Right lobe of liver (tissue), 4 donors: ENCODE results near the gene AZGP1.

Source experiments
- POLR2A ChIP-seq: fragments of 450-650 bp; IDR thresholded peaks from one replicate; pipeline ENCODE4 v1.6.1; 2017; ENCODE audit warnings: antibody characterized with exemption, mild to moderate bottlenecking
- TF ChIP-seq, protein P1 (sequence below), 4 donors: fragments of 200-600 bp in 3 of 4; fragments of 450-650 bp in 1 of 4; IDR thresholded peaks; one replicate each; pipeline versions ENCODE4 v1.5.1 to v1.8.0; 2016 to 2022; ENCODE audit warnings: antibody characterized with exemption in 4 of 4, mild to moderate bottlenecking in 2 of 4
- donor health status: DM: no; HTN: no; CAD: no.
- donor health status: DM: no; HTN: no; CAD: no.
- donor health status: DM: no; HTN: yes; CAD: no.

DNA sequence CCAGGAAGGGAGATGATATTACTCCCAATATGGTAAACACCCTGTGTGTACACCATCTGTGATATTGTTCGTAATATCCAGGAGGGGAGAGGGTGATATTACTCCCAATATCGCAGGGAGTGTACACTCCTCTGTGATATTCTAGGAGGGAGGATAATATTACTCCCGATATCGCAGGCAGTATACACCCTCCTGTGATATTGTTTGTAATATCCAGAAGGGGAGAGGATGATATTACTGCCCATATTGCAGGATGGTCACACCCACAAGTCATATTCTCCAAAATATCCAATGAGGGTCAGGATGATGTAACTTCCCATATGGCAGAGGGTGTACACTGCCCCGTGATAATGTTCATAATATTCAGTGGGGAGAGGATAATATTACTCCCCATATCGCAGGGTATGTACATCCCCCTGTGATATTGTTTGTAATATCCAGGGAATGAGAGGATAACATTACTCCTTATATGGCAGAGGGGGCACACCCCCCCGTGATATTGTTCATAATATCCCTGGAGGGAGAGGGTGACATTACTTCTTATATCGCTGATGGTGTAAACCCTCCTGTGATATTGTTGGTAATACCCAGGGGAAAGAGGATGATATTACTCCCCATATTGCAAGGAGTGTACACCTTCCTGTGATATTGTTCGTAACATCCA is 17.1 kb downstream of the AZGP1 start:
- TF ChIP-seq, protein P1, sequence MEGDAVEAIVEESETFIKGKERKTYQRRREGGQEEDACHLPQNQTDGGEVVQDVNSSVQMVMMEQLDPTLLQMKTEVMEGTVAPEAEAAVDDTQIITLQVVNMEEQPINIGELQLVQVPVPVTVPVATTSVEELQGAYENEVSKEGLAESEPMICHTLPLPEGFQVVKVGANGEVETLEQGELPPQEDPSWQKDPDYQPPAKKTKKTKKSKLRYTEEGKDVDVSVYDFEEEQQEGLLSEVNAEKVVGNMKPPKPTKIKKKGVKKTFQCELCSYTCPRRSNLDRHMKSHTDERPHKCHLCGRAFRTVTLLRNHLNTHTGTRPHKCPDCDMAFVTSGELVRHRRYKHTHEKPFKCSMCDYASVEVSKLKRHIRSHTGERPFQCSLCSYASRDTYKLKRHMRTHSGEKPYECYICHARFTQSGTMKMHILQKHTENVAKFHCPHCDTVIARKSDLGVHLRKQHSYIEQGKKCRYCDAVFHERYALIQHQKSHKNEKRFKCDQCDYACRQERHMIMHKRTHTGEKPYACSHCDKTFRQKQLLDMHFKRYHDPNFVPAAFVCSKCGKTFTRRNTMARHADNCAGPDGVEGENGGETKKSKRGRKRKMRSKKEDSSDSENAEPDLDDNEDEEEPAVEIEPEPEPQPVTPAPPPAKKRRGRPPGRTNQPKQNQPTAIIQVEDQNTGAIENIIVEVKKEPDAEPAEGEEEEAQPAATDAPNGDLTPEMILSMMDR (IDR thresholded peaks at IDR 0.05) = no peak
- no peak for TF ChIP-seq POLR2A
